WTC11 (cell line): Measurements from ENCODE around the gene TLE3. TPM values are rescaled to one million over a fixed set of nuclear protein-coding genes. Genes with fewer than 3 reads are reported as not detected.
A peak's percentile ranks its signal among the peaks of the same experiment; 100 is the strongest.

Source experiments
- ATAC-seq: fragments of 200-7000 bp; cut with Tn5 transposase; 2 replicates; pipeline ENCODE4 v1.10.0; 2021; ENCODE audit warnings: mild to moderate bottlenecking, moderate library complexity
- CTCF ChIA-PET: fragments of 300-600 bp; sonication (Branson Sonifier 250); formaldehyde crosslinking; loops from one replicate; lab custom pipeline; 2021; ENCODE audit warnings: antibody characterized with exemption; lab: Charles Lee
- POLR2A ChIA-PET: fragments of 350-600 bp; sonication (Branson Sonifier 250); formaldehyde crosslinking; loops from one replicate; lab custom pipeline; 2021; ENCODE audit warnings: antibody characterized with exemption; lab: Charles Lee
- DNase-seq: peaks from one replicate; pipeline ENCODE4 v3.0.0; 2021; ENCODE audit warnings: low spot score
- H3K27ac Mint-ChIP-seq: 2 replicates; pipeline ENCODE4 v1.8.0; 2021; ENCODE audit warnings: mixed read lengths
- H3K27me3 Mint-ChIP-seq: 2 replicates; pipeline ENCODE4 v1.8.0; 2021; ENCODE audit warnings: low read depth, mild to moderate bottlenecking, moderate library complexity, mixed read lengths
- H3K36me3 Mint-ChIP-seq: 2 replicates; pipeline ENCODE4 v1.8.0; 2021; ENCODE audit warnings: mixed read lengths
- H3K4me1 Mint-ChIP-seq: 2 replicates; pipeline ENCODE4 v1.8.0; 2022; ENCODE audit warnings: mixed read lengths
- H3K4me3 Mint-ChIP-seq: 2 replicates; pipeline ENCODE4 v1.8.0; 2021; ENCODE audit warnings: mild to moderate bottlenecking, moderate library complexity, mixed read lengths
- H3K9me3 Mint-ChIP-seq: 2 replicates; pipeline ENCODE4 v1.8.0; 2021; ENCODE audit warnings: mixed read lengths
- ATF1 ChIP-seq: sonication (generic); formaldehyde crosslinking; IDR thresholded peaks from 2 replicates; pipeline ENCODE4 v1.8.1; 2023; ENCODE audit warnings: mild to moderate bottlenecking, moderate library complexity, missing genetic modification reagents
- CREB1 ChIP-seq: sonication (generic); formaldehyde crosslinking; IDR thresholded peaks from 2 replicates; pipeline ENCODE4 v1.8.0; 2023; ENCODE audit warnings: mild to moderate bottlenecking, missing genetic modification reagents
- ESRRA ChIP-seq: sonication (generic); formaldehyde crosslinking; IDR thresholded peaks from 2 replicates; pipeline ENCODE4 v1.8.1; 2022; ENCODE audit warnings: mild to moderate bottlenecking, missing genetic modification reagents, borderline replicate concordance
- GRHL2 ChIP-seq: fragments of 250-450 bp; sonication (Bioruptor Pico); IDR thresholded peaks from 2 replicates; pipeline ENCODE4 v1.8.0; 2022; ENCODE audit warnings: mild to moderate bottlenecking, moderate library complexity; ENCODE audit not compliant: insufficient replicate concordance, severe bottlenecking
- GTF2I ChIP-seq: fragments of 250-450 bp; sonication (Bioruptor Pico); conservative IDR thresholded peaks from 2 replicates; pipeline ENCODE4 v1.4.0; 2021; ENCODE audit warnings: mild to moderate bottlenecking
- KAT7 ChIP-seq: sonication (generic); formaldehyde crosslinking; IDR thresholded peaks from 2 replicates; pipeline ENCODE4 v1.8.1; 2023; ENCODE audit warnings: missing genetic modification reagents, mild to moderate bottlenecking, borderline replicate concordance
- MYBL2 ChIP-seq: sonication (generic); formaldehyde crosslinking; IDR thresholded peaks from 2 replicates; pipeline ENCODE4 v1.8.1; 2023; ENCODE audit warnings: mild to moderate bottlenecking, moderate library complexity, missing genetic modification reagents
- RELA ChIP-seq: sonication (generic); formaldehyde crosslinking; IDR thresholded peaks from 2 replicates; pipeline ENCODE4 v1.8.1; 2022; ENCODE audit warnings: missing genetic modification reagents, mild to moderate bottlenecking, borderline replicate concordance
- SMAD4 ChIP-seq: sonication (generic); formaldehyde crosslinking; IDR thresholded peaks from 2 replicates; pipeline ENCODE4 v1.8.0; 2022; ENCODE audit warnings: mild to moderate bottlenecking, missing genetic modification reagents
- ZNF423 ChIP-seq: fragments of 250-450 bp; sonication (Bioruptor Pico); IDR thresholded peaks from 2 replicates; pipeline ENCODE4 v2.1.2; 2022; ENCODE audit warnings: mild to moderate bottlenecking, moderate library complexity
- total RNA-seq: library from RNA; stranded (reverse); gene quantifications from 3 replicates; pipeline ENCODE4 v1.2.3, GENCODE V29; 2021
- TF ChIP-seq, protein P1 (sequence below): sonication (generic); formaldehyde crosslinking; IDR thresholded peaks from 2 replicates; pipeline ENCODE4 v1.8.0; 2022; ENCODE audit warnings: mild to moderate bottlenecking, missing genetic modification reagents
- TF ChIP-seq, protein P2 (sequence below): fragments of 250-450 bp; sonication (Bioruptor Pico); IDR thresholded peaks from 2 replicates; pipeline ENCODE4 v1.8.0; 2021; ENCODE audit warnings: mild to moderate bottlenecking
- TF ChIP-seq, protein P3 (sequence below): sonication (generic); formaldehyde crosslinking; IDR thresholded peaks from 2 replicates; pipeline ENCODE4 v1.8.1; 2023; ENCODE audit warnings: mild to moderate bottlenecking, missing genetic modification reagents
- TF ChIP-seq, protein P4 (sequence below): sonication (generic); formaldehyde crosslinking; IDR thresholded peaks from 2 replicates; pipeline ENCODE4 v1.8.0; 2022; ENCODE audit warnings: mild to moderate bottlenecking, missing genetic modification reagents
- TF ChIP-seq, protein P5 (sequence below): fragments of 250-450 bp; sonication (Bioruptor Pico); IDR thresholded peaks from 2 replicates; pipeline ENCODE4 v1.9.0; 2021; ENCODE audit warnings: mild to moderate bottlenecking

Gene TLE3
- total RNA-seq, 1 experiment from 2014 or later: 78.7 TPM

DNA sequence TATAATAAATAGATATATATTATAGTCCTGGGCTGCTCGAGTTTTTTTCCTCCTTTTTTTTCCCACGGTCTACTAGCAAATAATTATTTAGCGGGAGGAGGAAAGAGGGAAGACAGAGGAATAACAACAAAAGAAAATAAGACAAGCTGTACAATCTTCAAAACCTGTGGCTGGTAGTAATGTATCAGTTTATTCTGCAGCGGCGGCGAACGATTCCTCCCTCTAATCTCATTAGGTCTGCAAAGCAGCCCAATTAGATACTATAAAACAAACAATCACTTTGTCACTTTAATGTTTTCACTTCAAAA is 390 bp upstream of the TLE3 start (continued):
- TF ChIP-seq, protein P1, sequence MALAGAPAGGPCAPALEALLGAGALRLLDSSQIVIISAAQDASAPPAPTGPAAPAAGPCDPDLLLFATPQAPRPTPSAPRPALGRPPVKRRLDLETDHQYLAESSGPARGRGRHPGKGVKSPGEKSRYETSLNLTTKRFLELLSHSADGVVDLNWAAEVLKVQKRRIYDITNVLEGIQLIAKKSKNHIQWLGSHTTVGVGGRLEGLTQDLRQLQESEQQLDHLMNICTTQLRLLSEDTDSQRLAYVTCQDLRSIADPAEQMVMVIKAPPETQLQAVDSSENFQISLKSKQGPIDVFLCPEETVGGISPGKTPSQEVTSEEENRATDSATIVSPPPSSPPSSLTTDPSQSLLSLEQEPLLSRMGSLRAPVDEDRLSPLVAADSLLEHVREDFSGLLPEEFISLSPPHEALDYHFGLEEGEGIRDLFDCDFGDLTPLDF (CRISPR knock-in tag): no peak
- TF ChIP-seq KAT7 (CRISPR knock-in tag): no peak
- TF ChIP-seq, protein P2, sequence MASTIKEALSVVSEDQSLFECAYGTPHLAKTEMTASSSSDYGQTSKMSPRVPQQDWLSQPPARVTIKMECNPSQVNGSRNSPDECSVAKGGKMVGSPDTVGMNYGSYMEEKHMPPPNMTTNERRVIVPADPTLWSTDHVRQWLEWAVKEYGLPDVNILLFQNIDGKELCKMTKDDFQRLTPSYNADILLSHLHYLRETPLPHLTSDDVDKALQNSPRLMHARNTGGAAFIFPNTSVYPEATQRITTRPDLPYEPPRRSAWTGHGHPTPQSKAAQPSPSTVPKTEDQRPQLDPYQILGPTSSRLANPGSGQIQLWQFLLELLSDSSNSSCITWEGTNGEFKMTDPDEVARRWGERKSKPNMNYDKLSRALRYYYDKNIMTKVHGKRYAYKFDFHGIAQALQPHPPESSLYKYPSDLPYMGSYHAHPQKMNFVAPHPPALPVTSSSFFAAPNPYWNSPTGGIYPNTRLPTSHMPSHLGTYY: no peak
- TF ChIP-seq, protein P3, sequence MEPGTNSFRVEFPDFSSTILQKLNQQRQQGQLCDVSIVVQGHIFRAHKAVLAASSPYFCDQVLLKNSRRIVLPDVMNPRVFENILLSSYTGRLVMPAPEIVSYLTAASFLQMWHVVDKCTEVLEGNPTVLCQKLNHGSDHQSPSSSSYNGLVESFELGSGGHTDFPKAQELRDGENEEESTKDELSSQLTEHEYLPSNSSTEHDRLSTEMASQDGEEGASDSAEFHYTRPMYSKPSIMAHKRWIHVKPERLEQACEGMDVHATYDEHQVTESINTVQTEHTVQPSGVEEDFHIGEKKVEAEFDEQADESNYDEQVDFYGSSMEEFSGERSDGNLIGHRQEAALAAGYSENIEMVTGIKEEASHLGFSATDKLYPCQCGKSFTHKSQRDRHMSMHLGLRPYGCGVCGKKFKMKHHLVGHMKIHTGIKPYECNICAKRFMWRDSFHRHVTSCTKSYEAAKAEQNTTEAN (CRISPR knock-in tag): no peak

DNA sequence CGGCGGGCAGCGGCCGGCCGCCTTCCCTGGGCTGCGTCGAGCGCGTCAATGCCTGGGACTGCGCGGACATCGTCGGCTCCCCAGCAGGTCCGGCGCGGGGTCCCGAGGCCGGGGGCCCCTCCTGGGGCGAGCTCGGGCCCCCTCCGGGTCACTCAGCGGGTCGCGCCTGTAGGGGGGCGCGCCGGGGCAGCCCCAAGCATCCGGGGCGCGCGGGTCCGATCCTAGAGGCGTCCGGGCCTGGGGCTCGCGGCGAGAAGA is 725 bp downstream of the TLE3 start:
- ATAC-seq: no peak
- H3K4me1 Mint-ChIP-seq: peaks cover 43% of the 10 kb centered on the region
- no peak for DNase-seq
- H3K27me3 Mint-ChIP-seq: peaks cover 24% of the 10 kb centered on the region
- ChIA-PET CTCF (interaction anchor here (0.8 to 1.5 kb wide), 4 partner anchors 14 to 257 kb away, joined by 3 read pairs; no protein-coding TSS in a partner anchor), POLR2A (interaction anchor here (1.0 to 4.6 kb wide), 3 partner anchors 11 to 44 kb away, joined by 3 to 31 read pairs (median 9); no protein-coding TSS in a partner anchor)
- peak overlapping the region; percentile 98; the same call in 1 of the 2 replicates for H3K4me3 Mint-ChIP-seq
- H3K27ac Mint-ChIP-seq: no peak overlapping the region
- H3K9me3 Mint-ChIP-seq: no peaks in the 10 kb centered on the region
- peaks cover 11% of the 10 kb centered on the region for H3K36me3 Mint-ChIP-seq
- TF ChIP-seq ESRRA (CRISPR knock-in tag): no peak
- peak; percentile 86 for TF ChIP-seq ZNF423
- no peak for TF ChIP-seq SMAD4 (CRISPR knock-in tag)
- TF ChIP-seq, protein P4, sequence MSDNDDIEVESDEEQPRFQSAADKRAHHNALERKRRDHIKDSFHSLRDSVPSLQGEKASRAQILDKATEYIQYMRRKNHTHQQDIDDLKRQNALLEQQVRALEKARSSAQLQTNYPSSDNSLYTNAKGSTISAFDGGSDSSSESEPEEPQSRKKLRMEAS (CRISPR knock-in tag): no peak
- no peak for TF ChIP-seq GTF2I (CRISPR knock-in tag)

DNA sequence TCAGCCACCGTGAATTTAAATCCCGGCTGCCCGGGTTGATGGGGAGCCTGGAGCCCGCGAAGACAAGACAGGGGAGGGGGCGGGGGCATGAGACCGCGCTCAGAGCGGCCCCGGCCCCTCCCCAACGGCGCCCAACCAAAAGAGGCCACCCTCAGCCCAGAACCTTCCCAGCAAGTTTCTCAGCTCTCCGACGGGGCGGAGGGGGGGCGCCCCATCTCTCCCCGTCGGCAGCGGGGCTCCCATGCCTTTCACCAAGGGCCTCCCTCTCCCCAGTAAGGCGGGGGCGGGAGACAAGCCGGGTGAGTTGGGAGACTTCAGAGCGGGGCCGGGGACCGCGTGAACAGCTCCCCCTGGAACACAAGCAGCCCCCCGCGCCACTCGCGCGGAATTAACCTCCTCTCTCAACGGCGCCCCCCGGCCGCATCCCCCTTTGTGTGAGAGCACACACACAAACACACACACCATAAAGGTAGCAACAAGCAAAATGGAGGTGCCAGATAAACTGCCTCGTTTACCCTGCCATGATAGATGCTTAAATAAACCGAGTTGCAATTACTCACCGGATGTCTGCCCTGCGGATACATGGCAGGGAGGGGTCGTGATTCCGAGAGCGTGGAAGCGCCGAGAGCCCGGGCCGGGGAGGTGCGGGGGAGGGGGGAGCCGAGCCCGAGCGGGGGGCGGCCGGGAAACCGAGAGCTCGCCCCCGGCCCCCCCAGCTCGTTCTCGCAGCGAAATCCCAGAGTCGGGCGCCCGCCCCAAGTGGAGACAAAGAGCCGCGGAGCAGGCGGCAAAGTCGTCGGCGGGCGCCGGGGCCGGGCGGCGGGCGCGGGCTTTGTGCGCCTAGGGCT is 1.3 kb downstream of the TLE3 start:
- peaks cover 12% of the 10 kb centered on the region for H3K36me3 Mint-ChIP-seq
- H3K9me3 Mint-ChIP-seq: no peaks in the 10 kb centered on the region
- H3K27me3 Mint-ChIP-seq: peaks cover 23% of the 10 kb centered on the region
- TF ChIP-seq RELA (CRISPR knock-in tag) (no peak), GRHL2 (CRISPR knock-in tag) (no peak), ZNF423 (no peak), CREB1 (CRISPR knock-in tag) (no peak), ATF1 (CRISPR knock-in tag) (no peak), MYBL2 (0 out of 2 replicates have a peak, but pooled peaks have one; percentile 19)
- TF ChIP-seq, protein P5, sequence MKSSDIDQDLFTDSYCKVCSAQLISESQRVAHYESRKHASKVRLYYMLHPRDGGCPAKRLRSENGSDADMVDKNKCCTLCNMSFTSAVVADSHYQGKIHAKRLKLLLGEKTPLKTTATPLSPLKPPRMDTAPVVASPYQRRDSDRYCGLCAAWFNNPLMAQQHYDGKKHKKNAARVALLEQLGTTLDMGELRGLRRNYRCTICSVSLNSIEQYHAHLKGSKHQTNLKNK (CRISPR knock-in tag): no peak
- TF ChIP-seq, protein P3 (CRISPR knock-in tag): no peak
- peaks cover 45% of the 10 kb centered on the region for H3K4me1 Mint-ChIP-seq
- ATAC-seq (peak; percentile 1; the same call in 1 of the 2 replicates), DNase-seq (peak; percentile 31)
- peak overlapping the region; percentile 94 for H3K27ac Mint-ChIP-seq
- CTCF ChIA-PET: interaction anchor here (0.6 to 1.8 kb wide), 6 partner anchors 13 to 334 kb away, joined by 3 to 5 read pairs (median 3); no protein-coding TSS in a partner anchor
- POLR2A ChIA-PET: interaction anchor here (1.0 to 1.8 kb wide), 3 partner anchors 13 to 80 kb away, joined by 3 to 9 read pairs (median 4); no protein-coding TSS in a partner anchor
- H3K4me3 Mint-ChIP-seq: peak overlapping the region; percentile 95
